Left ventricle myocardium inferior (tissue), 1 donor: ENCODE results near the gene ARHGAP31. TPM values are rescaled to one million over a fixed set of nuclear protein-coding genes. Genes with fewer than 3 reads are reported as not detected.

Experiments used
- DNase-seq: peaks from one replicate; pipeline ENCODE4 v3.0.0-alpha.2; 2020
- H3K27ac ChIP-seq: fragments of 200-600 bp; replicated peaks from 2 replicates; pipeline ENCODE4 v1.8.0; 2021
- H3K27me3 ChIP-seq: fragments of 200-600 bp; 2 replicates; pipeline ENCODE4 v1.8.0; 2021; ENCODE audit warnings: low read depth
- H3K36me3 ChIP-seq: fragments of 200-600 bp; 2 replicates; pipeline ENCODE4 v1.8.0; 2021
- H3K4me1 ChIP-seq: fragments of 200-600 bp; 2 replicates; pipeline ENCODE4 v1.8.0; 2021
- H3K4me3 ChIP-seq: fragments of 200-600 bp; 2 replicates; pipeline ENCODE4 v1.8.0; 2021; ENCODE audit warnings: mild to moderate bottlenecking, moderate library complexity
- H3K9me3 ChIP-seq: fragments of 200-600 bp; replicated peaks from 2 replicates; pipeline ENCODE4 v1.8.0; 2021
- CTCF ChIP-seq: fragments of 200-600 bp; IDR thresholded peaks from 2 replicates; pipeline ENCODE4 v1.8.0; 2021; ENCODE audit warnings: antibody characterized with exemption, mild to moderate bottlenecking, borderline replicate concordance
- intact Hi-C: fragments of 100-400 bp; cut with micrococcal nuclease; formaldehyde crosslinking; loops from one replicate; pipeline ENCODE4 v1.11.0; 2022
- total RNA-seq: library from RNA; stranded (reverse); fragmentation: NEBNext Ultra II Directional; extraction: Animal tissue kit (Norgen Biotek cat#: 25700); gene quantifications from one replicate; pipeline ENCODE4 v1.2.1, GENCODE V29; 2021
- donor health status: DM: no; HTN: yes; CAD: no; lungs with severe emphysema.

Gene ARHGAP31
- total RNA-seq, 1 donor from 2014 or later = 38.0 TPM

DNA sequence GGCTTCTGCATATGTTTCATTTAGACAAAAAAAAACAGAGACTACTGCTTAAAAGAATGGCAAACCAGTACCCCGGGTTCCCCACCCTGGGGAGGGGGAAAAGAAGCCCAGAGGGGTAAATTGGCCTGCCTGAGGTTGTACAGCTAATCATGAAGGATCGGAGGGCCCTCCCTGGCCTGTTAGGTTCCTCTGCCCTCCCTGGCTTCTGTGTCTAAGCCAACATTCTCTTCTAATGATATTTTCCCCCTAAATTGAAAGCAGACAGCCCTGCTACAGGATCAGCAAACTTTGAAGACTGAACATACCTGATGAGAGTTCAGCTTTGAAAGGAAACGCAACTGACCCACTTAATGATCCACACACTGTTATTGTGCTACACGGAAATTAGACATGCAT is 2.5 kb downstream of the ARHGAP31 start:
- Histone ChIP-seq H3K9me3 (no peaks in the 10 kb centered on the region), H3K4me1 (peaks cover 92% of the 10 kb centered on the region), H3K4me3 (peak overlapping the region; percentile 86), H3K27ac (peak overlapping the region; percentile 98), H3K36me3 (peaks cover 7% of the 10 kb centered on the region), H3K27me3 (no peaks in the 10 kb centered on the region)
- no peak for DNase-seq
- intact Hi-C loops = loop anchor here (10.0 kb wide), 1 partner anchor 58 kb away; no protein-coding TSS in a partner anchor
- no peak for TF ChIP-seq CTCF

GRCh38 chr3:119297169-119297568 is 3.0 kb downstream of the ARHGAP31 start:
- no peak for TF ChIP-seq CTCF
- no peaks in the 10 kb centered on the region for H3K9me3 ChIP-seq
- peak overlapping the region; percentile 98 for H3K27ac ChIP-seq
- DNase-seq = peak; percentile 41
- peaks cover 7% of the 10 kb centered on the region for H3K36me3 ChIP-seq
- intact Hi-C loops = loop anchor here (10.0 kb wide), 1 partner anchor 58 kb away; no protein-coding TSS in a partner anchor
- no peaks in the 10 kb centered on the region for H3K27me3 ChIP-seq
- peak overlapping the region; percentile 86 for H3K4me3 ChIP-seq
- peaks cover 94% of the 10 kb centered on the region for H3K4me1 ChIP-seq

GRCh38 chr3:119298565-119298941 is 4.4 kb downstream of the ARHGAP31 start:
- no peak for DNase-seq
- intact Hi-C loops = loop anchor here (10.0 kb wide), 1 partner anchor 56 kb away; no protein-coding TSS in a partner anchor
- Histone ChIP-seq H3K4me3 (peak overlapping the region; percentile 86), H3K27me3 (no peaks in the 10 kb centered on the region), H3K27ac (peak overlapping the region; percentile 98), H3K4me1 (peaks cover 94% of the 10 kb centered on the region), H3K36me3 (peaks cover 16% of the 10 kb centered on the region), H3K9me3 (no peaks in the 10 kb centered on the region)
- no peak for TF ChIP-seq CTCF

GRCh38 chr3:119300991-119301391 is 6.8 kb downstream of the ARHGAP31 start:
- H3K4me1 ChIP-seq = peaks cover 100% of the 10 kb centered on the region
- TF ChIP-seq CTCF = no peak

GRCh38 chr3:119301662-119302061 is 7.5 kb downstream of the ARHGAP31 start:
- Histone ChIP-seq H3K36me3 (peaks cover 17% of the 10 kb centered on the region), H3K4me1 (peaks cover 99% of the 10 kb centered on the region)
- intact Hi-C loops = no loop called here

More at GRCh38 chr3:119300991-119301391, 6.8 kb downstream of the ARHGAP31 start:
- H3K9me3 ChIP-seq = no peaks in the 10 kb centered on the region
- H3K27ac ChIP-seq = peak overlapping the region; percentile 48
- no peak for DNase-seq
- no peaks in the 10 kb centered on the region for H3K27me3 ChIP-seq
- intact Hi-C loops = no loop called here
- H3K36me3 ChIP-seq = peaks cover 17% of the 10 kb centered on the region
- H3K4me3 ChIP-seq = no peak overlapping the region

More at GRCh38 chr3:119301662-119302061, 7.5 kb downstream of the ARHGAP31 start:
- Histone ChIP-seq H3K9me3 (no peaks in the 10 kb centered on the region), H3K27me3 (no peaks in the 10 kb centered on the region), H3K4me3 (no peak overlapping the region), H3K27ac (peak overlapping the region; percentile 48)
- no peak for TF ChIP-seq CTCF
- DNase-seq = no peak
